ENCODE data around the gene RCE1.

Gene RCE1

DNA sequence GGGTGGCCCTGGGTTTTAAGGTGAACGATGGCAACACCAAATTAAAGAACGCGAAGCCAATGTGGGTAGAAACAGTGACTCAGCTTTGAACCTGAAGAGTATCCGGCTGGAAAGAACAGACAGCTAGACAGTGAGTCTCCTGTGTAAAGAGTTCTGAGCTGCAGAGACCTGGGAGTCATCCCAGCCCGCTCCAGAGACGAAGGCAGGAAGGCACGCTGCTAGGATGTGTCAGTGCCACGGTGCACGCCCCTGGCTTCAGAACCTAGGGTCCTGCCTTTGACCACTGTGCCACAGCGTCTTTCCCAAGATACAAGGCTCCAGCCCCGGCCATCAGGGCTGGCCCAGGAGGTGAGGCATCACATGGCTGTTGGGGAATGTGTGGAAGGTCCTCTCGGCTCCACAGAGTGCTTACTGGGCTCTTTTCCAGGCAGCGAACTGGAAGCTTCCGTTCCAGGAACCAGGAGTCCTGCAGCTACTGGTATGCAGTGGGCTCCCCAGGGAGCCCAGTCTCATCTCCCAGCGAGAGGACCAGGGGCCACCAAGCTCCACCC, 43.5 kb downstream of the RCE1 start:
- DNase-seq (ENCODE audit: low read depth), result no peak

DNA sequence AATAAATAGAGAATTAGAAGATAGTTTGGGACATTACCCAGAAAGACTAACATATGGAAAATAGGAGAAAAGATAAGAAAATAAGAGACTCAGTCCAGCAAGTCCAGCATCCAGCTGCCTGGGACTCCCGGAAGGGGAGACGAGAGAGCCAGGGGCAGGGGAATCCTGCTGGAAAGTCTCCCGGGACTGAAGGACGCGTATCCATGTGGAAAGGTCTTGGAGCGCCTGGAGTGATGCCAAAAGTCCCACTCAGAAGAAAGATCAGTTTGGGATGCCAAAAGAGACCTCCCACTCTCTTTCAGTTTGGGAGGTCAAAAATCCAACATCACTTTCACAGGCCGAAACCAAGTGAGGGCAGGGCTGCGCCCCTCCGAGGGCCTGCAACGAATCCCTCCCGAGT, 44.3 kb downstream of the RCE1 start:
- no peak for DNase-seq (ENCODE audit: low read depth)

DNA sequence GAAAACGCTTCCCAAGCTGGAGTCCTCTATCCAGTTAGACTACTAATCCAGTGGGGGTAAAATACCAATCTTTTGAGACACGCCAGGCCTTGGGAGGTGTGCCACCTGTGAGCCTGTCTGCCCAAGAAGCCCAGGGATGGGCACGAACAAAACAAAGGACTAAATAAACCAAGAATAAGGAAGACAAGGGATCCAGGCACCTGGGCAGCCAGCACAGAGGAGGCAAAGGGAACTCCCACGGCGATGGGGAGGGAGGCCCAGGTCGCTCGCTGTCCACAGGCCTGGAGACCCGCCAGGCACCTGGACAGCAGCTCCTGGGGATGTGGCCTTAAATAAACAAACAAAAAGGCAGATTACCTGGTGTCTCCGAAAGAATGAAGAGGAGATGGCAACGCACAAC, 45.0 kb downstream of the RCE1 start:
- DNase-seq (ENCODE audit: low read depth), result no peak

DNA sequence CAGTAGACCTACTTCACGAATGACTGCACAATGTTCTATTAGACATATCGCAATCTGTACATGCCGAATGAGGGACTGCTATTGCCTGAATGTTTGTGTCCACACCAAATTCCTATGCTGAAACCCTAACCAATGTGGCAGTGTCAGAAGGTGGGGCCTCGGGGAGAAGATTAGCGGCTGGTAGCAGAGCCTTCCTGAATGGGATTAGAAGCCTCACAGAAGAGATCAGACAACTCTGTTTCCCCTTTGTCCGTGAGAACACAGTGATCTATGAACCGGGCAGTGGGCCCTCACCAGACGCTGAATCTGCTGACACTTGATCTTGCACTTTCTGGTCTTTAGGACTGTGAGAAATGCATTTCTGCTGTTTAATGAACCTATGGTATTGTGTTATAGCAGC, 46.7 kb downstream of the RCE1 start:
- DNase-seq (ENCODE audit: low read depth), result no peak

DNA sequence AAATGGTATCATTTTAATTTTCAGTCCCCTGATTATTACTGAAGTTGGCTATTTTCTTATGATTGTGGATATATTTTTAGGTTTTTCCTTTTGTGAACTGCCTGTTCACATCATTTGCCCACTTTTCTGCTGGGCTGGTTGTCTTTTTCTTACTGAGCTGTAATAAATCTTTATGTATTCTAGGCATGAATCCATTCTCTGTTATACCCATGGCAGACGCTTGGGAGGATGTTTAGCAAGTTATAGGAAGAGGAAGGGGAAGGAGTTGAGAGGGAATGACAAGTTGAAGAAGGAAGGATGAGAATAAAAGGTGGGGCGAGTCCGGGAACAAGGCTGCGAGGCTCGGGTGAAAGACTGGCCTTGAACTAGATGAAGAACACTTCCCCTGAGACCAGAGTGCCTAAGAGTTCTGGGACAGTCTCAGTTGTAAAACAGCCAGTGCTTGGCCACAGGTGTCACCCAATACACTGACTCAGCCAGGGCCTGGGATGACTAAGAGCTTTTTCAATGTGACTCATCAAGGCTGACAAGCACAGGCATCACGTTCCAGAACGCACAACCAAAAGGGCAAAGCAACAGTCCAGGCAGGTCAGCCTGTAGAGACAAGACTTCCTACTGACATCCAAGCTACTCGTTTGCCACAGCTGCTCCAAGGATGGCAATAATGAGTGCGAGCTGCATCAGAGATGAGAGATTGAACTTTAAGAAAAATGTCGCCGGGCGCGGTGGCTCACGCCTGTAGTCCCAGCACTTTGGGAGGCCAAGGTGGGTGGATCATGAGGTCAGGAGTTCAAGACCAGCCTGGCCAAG, 48.8 kb downstream of the RCE1 start:
- DNase-seq (ENCODE audit: low read depth), result peak; percentile 74

DNA sequence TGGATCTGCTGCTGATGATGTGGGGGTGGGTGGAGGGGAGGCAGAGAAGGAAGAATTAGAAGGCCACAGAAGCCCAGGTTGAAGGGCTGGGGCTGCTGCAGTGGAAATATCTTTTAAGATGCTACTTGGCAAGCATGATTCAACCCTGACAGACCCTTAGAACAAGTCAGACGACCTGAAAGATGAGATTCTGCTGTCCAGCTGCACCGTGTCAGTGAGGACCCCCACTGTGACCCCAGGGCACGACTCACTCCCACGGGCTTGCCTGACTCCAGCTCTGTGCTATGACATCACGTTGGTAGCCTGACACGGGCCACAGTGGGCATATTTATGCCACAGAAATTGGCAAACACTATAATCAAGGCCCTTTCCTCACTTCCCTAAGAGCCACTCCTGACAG, 49.7 kb downstream of the RCE1 start:
- DNase-seq (ENCODE audit: low read depth), result no peak

DNA sequence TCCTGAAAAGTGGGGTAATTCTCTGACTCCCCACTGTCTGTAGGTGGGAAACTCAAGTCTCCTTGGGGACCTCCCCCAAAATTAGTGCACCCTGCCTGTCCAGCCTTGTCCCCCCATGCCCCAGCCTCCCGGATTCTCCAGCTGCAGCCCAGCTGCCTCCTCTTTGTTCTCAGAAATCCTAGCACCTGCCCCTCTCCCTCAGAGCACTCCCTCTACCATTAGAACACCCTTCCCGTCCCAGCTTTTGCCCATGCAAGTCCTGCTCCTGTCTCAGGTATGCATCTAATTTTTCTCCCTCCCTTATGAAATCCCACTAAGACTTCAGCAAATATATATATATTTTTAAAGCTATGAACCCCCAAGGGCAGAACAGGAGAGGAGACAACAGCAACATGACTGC, 50.9 kb downstream of the RCE1 start:
- no peak for DNase-seq (ENCODE audit: low read depth)

Measured in GM04503 (cell line).